Activated CD4-positive, CD25-positive, alpha-beta regulatory T cell treated with anti-CD3 and anti-CD28 coated beads, Interleukin-2, amount 50 U/mL, for 16 hours (primary cell): Measurements from ENCODE around the gene DDIT3.
A peak's percentile ranks its signal among the peaks of the same experiment; 100 is the strongest.
"Not testable (repeated sequence)": the region's sequence is repeated elsewhere in the genome, so short reads cannot be mapped to it uniquely, and the experiment has no call there.

Experiments used
- DNase-seq: peaks from one replicate; pipeline ENCODE4 v3.0.0-alpha.2; 2020; ENCODE audit warnings: low read depth, low spot score

The DDIT3 gene

GRCh38 chr12:57525615-57526383 lies 5.5 kb upstream of the DDIT3 start:
- no peak for DNase-seq

GRCh38 chr12:57524814-57525614 lies 4.7 kb upstream of the DDIT3 start:
- no peak for DNase-seq

- no peak for DNase-seq
Measured at GRCh38 chr12:57523706-57524614, 3.6 kb upstream of the DDIT3 start.

- no peak for DNase-seq
Measured at GRCh38 chr12:57522887-57523705, 2.8 kb upstream of the DDIT3 start.

GRCh38 chr12:57522011-57522886 lies 1.9 kb upstream of the DDIT3 start, which contains the start of gene MBD6:
MBD6 (plus strand) TSS chr12:57522824; CDS start chr12:57524304, 1,480 bp downstream.
- DNase-seq, result peak; percentile 75

- no peak for DNase-seq
Measured at GRCh38 chr12:57521525-57522010, 1.3 kb upstream of the DDIT3 start.

- DNase-seq, result no peak
Measured at GRCh38 chr12:57519796-57520052, 590 bp downstream of the DDIT3 start.

GRCh38 chr12:57518920-57519795 lies 1.2 kb downstream of the DDIT3 start:
- DNase-seq, result no peak

- DNase-seq, result no peak
Measured at GRCh38 chr12:57518176-57518919, 2.0 kb downstream of the DDIT3 start.

- DNase-seq, result not testable (repeated sequence)
Measured at GRCh38 chr12:57517718-57518117, 2.6 kb downstream of the DDIT3 start.

- DNase-seq, result no peak
Measured at GRCh38 chr12:57517187-57517586, 3.1 kb downstream of the DDIT3 start.

- no peak for DNase-seq
Measured at GRCh38 chr12:57516617-57517153, 3.6 kb downstream of the DDIT3 start.

GRCh38 chr12:57515934-57516541 lies 4.3 kb downstream of the DDIT3 start:
- no peak for DNase-seq

- no peak for DNase-seq
Measured at GRCh38 chr12:57515408-57515933, 4.8 kb downstream of the DDIT3 start.

- no peak for DNase-seq
Measured at GRCh38 chr12:57514720-57515407, 5.5 kb downstream of the DDIT3 start.

- DNase-seq, result not testable (repeated sequence)
Measured at GRCh38 chr12:57514246-57514645, 6.1 kb downstream of the DDIT3 start.

- not testable (repeated sequence) for DNase-seq
Measured at GRCh38 chr12:57513677-57514076, 6.6 kb downstream of the DDIT3 start.
